Cortex of kidney (tissue), 1 donor: ENCODE data around the gene SLC2A1.

Source experiments
- DNase-seq: peaks from one replicate; lab custom pipeline; 2025; lab: John Stamatoyannopoulos, UW

Gene SLC2A1

DNA sequence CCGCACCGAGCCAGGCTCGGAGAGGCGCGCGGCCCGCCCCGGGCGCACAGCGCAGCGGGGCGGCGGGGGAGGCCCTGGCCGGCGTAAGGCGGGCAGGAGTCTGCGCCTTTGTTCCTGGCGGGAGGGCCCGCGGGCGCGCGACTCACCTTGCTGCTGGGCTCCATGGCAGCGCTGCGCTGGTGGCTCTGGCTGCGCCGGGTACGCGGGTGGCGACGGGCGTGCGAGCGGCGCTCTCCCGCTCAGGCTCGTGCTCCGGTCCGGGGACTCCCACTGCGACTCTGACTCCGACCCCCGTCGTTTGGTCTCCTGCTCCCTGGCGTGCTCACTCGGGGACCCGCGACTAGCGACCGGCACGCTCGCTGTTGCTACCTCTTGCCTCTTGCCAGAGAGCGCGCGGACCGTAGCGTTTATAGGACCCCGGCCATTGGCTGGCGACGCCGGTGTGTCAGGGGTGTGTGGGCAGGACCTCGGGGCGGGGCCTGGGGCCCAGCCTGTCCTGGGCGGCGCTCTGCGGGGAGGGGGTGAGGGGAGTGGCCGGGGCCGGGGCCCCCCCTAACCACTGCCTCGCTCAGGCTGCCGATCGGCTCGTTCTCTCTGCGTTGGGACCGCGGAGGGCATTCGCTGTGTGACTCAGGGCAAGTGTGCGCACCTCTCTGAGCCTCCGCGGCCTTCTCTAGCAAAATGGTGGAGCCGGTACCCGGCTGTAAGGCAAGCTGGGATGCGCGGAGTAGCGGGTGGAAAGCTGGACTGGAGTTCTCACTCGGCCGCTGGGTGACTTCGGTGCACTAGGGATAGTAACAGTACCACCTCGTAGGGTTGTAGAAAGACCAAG is at the start of gene SLC2A1:
Gene SLC2A1 (minus strand): TSS at position 381 of the 832 bp plus-strand sequence. CDS start 217 bp downstream, at position 164.
- DNase-seq = no peak

DNA sequence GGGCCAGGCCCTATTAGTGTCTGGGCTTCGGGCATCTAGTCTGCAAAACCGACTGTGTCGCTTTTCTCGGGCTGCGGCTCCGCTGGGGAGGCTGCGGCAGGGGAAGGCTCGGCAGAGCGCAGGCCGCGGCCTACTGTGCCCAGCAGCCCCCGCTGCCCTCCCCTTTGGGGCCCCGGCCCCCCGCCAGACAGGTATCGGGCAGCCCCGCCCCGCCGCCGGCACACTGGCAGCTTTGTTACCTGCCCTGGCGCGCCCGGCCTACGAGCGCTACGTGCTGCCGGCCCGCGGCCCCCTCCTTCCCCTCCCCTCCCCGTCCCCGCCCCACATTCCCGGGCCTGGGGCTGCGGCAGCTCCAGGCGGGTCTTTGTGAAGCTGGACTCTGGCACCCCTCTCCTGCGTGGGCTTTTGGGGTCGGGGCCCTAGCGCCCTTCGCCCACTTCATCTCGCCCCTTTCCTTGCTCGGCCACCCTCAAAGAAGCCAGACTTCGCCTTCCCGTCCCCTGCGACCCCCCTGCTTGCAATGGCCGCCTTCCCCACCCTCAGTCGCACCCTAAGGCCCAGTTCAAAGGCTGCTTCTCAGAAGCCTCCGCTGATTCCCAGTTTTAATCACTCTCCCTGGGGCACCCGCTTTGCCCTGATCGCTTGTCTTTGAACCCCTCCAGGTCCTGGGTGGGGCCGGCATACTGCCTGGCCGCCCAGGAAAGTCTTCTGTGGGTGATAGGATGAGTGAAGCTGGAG is 48.9 kb upstream of the SLC2A1 start:
- DNase-seq = no peak

GRCh38 chr1:43005460-43006361 is 47.0 kb upstream of the SLC2A1 start:
- DNase-seq = no peak

DNA sequence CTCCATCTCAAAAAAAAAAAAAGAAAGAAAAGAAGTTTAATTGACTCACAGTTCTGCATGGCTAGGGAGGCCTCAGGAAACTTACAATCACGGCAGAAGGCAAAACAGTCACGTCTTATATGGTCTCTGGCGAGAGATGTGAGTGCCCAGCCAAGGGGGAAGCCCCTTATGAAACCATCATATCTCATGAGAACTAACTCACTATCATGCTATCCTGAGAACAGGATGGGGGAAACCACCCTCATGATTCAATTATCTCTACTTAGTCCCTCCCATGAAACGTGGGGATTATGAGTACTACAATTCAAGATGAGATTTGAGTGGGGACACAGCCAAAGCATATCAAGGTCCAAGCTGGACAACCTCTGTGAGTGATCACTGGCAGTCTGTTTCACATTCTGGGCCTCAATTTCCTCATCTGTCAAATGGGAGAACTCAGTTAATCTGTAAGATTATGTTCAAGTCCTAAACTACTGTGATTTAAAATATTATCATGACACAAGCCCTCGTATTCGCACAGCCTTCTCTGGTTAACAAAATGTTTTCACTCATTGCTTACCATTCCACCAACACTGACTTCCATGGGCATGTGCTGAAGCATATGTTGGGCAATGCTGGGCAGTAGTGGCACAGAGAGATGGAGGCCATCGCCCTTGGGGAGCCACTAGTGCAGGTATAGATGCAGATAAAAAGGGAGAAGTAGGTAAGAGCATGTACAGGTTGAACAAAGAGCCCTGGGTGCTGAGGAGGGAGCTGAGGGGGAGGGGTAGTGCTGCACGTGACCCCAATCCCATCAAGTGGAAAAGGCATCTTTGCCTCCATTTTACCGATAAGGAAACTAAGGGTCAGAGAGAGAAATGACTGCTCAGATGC is 46.2 kb upstream of the SLC2A1 start:
- DNase-seq = no peak

DNA sequence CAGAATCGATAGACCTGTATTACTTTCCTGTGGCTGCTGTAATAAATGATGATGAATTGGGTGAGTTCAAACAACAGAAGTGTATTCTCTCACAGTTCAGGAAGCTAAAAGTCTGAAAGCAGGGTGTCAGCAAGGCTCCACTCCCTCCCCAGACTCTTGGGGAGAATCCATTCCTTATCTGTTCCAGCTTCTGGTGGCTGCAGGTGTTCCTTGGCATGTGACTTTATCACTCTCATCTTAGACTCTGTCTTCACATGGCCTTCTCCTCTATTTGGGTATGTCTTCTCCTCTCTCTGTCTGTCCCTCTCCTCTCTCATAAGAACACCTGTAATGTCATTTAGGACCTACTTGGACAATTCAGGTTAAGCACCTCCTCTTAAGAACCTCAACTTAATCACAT is 44.1 kb upstream of the SLC2A1 start:
- DNase-seq = no peak

DNA sequence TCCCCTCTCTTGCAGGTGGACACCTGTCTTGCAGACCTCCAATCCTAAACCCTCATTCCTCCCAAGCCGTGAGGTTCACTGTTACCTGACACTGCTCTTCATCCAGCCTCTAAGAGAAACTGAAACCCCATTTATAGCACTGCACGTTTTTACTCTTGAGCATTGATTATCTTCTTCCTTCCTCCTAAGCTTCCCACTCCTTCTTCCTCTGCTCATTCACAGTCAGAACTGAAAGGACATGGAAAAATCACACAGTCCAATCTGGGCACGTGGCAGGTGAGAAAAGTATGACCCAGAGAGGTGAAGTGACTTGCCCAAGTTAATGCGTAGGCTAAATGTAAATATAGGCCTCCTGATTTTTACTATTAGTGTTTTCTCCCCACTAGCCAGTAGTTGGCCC is 43.4 kb upstream of the SLC2A1 start:
- no peak for DNase-seq

GRCh38 chr1:43001434-43001833 is 42.8 kb upstream of the SLC2A1 start:
- DNase-seq = no peak

DNA sequence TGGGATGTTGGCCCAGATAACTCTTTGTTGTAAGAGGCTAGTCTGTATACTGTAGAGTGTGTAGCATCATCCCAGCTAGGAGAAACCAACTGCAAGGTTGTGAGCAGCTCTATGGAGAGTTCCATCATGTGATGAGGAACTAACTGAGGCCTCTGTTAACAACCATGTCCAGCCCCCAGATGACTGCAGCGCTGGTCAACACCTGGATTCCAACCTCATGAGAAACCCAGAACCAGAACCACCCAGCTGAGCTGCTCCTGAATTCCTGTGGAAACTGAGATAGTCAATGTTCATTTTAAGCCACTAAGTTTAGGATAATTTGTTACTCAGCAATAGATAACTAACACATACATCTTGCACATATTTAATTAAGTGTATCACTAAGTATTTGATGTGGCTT is 41.6 kb upstream of the SLC2A1 start:
- no peak for DNase-seq

- DNase-seq = no peak
Observed at GRCh38 chr1:42999308-42999707, 40.6 kb upstream of the SLC2A1 start.

- no peak for DNase-seq
Observed at GRCh38 chr1:42998386-42998785, 39.7 kb upstream of the SLC2A1 start.

DNA sequence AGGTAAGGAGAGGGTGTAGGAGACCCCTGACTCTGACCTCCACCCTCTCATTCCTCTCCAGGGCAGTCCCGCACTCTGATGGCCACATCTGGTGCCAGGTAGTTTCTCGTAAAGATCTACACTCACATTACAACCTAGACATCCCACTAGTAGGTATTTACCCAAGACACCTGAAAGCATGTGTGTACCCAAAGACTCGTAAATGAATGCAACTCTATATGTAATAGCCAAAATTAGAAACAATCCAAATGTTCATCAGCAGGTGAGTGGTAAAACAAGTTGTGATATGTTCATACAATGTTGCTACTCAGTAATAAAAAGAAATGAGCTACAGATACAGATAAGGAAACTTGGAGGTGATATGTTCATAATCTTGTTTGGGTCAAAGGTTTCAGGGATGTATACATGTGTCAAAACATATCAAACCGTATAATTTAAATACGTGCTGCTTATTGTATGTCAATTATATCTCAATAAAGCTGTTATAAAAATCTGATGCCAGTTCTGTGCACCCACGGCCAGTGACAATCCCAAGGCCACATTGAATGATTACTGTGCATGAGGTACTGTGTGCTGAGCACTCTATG is 37.8 kb upstream of the SLC2A1 start:
- DNase-seq = no peak

DNA sequence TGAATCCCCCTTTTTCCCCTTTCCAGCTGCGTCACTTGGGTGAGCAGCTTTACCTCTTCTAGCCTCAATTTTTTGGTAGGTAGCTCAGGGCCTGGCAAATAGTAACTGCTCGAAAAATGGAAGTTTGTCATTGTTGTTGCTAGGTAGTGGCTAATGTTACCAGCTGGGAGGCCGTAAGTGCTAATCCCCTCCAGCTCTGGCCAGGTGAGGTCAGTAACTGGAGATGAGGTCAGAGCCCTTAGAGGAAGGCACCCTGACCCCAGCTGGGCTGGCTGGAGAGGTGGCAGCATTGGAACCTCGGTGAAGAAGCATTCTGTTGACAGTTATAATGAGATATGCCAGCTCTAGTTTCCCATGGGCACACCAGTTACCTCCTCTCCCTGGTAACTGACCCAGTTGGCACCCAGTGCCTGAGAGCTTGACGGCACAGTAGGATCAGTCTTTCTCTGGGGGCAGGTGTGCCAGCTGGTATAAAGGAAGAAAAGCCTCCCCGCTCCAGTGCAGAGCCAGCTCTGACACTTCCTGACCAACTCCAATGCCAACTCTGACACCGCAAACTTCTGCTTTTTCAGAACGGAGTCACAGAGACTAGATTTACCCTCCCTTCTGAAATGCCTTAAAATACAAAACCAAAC is 35.0 kb upstream of the SLC2A1 start:
- DNase-seq = no peak

DNA sequence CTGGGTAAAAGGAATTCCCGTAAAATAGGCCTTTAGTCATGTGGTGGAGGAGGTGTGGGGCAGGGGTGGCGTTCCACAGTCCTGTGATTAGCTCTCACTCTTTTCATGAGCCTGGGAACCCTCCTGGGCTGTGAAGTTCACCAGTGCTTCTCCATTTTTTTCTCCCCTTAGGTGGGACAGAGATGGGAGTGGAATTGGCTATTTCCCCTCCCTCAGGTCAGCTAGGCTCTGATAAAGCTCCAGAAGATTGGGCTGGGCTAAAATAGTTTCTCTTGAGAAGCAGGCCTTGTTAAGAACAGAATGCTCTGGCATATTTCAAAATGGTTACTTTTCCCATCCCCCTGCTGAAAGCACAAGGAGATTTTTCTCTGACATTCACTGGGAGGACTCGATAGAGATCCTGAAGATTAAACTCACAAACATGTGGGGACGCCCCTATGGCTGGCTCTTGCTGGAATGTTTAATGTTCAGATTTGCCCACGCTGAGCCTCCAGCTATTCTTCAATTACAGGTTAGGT is 33.4 kb upstream of the SLC2A1 start:
- DNase-seq = no peak

- DNase-seq = no peak
Observed at GRCh38 chr1:42990757-42991346, 32.2 kb upstream of the SLC2A1 start.

- DNase-seq = no peak
Observed at GRCh38 chr1:42983693-42984092, 25.0 kb upstream of the SLC2A1 start.

GRCh38 chr1:42983253-42983652 is 24.6 kb upstream of the SLC2A1 start:
- no peak for DNase-seq

GRCh38 chr1:42982641-42983040 is 24.0 kb upstream of the SLC2A1 start:
- DNase-seq = no peak

- DNase-seq = no peak
Observed at GRCh38 chr1:42981871-42982270, 23.2 kb upstream of the SLC2A1 start.

GRCh38 chr1:42981255-42981805 is 22.7 kb upstream of the SLC2A1 start:
- DNase-seq = no peak
